Measurements from ENCODE around the gene RPL10L. TPM values are rescaled to one million over a fixed set of nuclear protein-coding genes. Genes with fewer than 3 reads are reported as not detected.

RPL10L gene
- total RNA-seq (not detected), polyA plus RNA-seq (not detected)
- long read RNA-seq, donor 1: 0 reads
- long read RNA-seq, donor 2: 0 reads
- long read RNA-seq, donor 3: 0 reads

DNA sequence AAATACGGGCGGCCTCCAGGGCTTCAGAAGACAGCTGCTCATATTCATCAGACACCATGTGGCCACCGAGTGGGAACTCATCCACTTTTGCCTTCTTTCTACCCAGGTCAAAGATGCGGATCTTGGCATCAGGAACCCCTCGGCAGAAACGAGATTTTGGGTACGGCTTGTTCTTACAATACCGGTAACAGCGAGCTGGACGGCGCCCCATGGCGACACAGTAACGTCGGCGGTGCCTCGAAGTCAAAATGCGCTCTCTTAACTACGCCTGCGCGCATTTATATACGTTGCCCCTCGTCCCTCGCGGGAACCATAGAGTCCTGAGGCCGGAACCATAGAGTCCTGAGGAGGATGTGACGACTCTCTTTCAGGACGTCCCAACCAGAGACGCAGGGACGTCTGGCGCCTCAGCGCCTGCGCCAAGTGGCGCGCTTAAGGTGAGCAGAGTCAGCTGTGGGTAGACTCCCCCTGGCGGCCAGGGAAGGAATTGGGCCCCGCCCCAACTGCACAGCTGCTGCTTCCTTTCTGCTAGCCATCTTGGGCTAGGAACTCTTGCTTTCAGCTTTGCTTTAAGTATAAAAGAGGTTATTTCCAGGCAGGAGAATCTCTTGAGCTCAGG is at the start of gene RPL10L:
Gene RPL10L, minus strand, starts transcription at position 256 of the 619 bp plus-strand sequence. Its CDS starts 45 bp downstream, at position 211.
- Histone ChIP-seq H3K27ac (no peak within 1 kb of the TSS), H3K4me1 (no peaks in the 10 kb centered on the region), H3K36me3 (no peaks in the 10 kb centered on the region), H3K27me3 (no peaks in the 10 kb centered on the region), H3K4me3 (no peak within 1 kb of the TSS), H3K9me3 (peaks cover 0 to 20% (median 0%) of the 10 kb centered on the region in 11 donors)
- intact Hi-C loops (cut with DNase I): no loop called here
- TF ChIP-seq, protein P1, sequence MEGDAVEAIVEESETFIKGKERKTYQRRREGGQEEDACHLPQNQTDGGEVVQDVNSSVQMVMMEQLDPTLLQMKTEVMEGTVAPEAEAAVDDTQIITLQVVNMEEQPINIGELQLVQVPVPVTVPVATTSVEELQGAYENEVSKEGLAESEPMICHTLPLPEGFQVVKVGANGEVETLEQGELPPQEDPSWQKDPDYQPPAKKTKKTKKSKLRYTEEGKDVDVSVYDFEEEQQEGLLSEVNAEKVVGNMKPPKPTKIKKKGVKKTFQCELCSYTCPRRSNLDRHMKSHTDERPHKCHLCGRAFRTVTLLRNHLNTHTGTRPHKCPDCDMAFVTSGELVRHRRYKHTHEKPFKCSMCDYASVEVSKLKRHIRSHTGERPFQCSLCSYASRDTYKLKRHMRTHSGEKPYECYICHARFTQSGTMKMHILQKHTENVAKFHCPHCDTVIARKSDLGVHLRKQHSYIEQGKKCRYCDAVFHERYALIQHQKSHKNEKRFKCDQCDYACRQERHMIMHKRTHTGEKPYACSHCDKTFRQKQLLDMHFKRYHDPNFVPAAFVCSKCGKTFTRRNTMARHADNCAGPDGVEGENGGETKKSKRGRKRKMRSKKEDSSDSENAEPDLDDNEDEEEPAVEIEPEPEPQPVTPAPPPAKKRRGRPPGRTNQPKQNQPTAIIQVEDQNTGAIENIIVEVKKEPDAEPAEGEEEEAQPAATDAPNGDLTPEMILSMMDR (IDR thresholded peaks at IDR 0.05): no peak
- DNase-seq (no peak), ATAC-seq (no peak)
- WGBS, 2 donors: 90 to 91% methylated on average over 36 of the region's 36 CpGs

- Histone ChIP-seq H3K4me1 (no peaks in the 10 kb centered on the region), H3K27me3 (no peaks in the 10 kb centered on the region), H3K9me3 (peaks cover 0 to 16% (median 0%) of the 10 kb centered on the region in 11 donors), H3K27ac (no peak overlapping the region), H3K36me3 (no peaks in the 10 kb centered on the region), H3K4me3 (no peak overlapping the region)
- ATAC-seq (no peak), DNase-seq (no peak)
- WGBS, 2 donors: 70 to 74% methylated on average over 3 of the region's 3 CpGs
- TF ChIP-seq, protein P1 (IDR thresholded peaks at IDR 0.05): no peak
- intact Hi-C loops (cut with DNase I): no loop called here
These were observed 40.2 kb upstream of the RPL10L start for GRCh38 chr14:46691819-46692218.

- DNase-seq (no peak), ATAC-seq (no peak)
- no peak overlapping the region for H3K4me3 ChIP-seq
- peaks cover 0 to 56% (median 11%) of the 10 kb centered on the region in 11 donors for H3K9me3 ChIP-seq
- intact Hi-C loops (cut with DNase I): no loop called here
- H3K27me3 ChIP-seq: no peaks in the 10 kb centered on the region
- H3K27ac ChIP-seq: no peak overlapping the region
- H3K4me1 ChIP-seq: no peaks in the 10 kb centered on the region
- 83 to 90% methylated on average over 4 of the region's 4 CpGs for WGBS, 2 donors
- TF ChIP-seq, protein P1 (IDR thresholded peaks at IDR 0.05): no peak
- H3K36me3 ChIP-seq: no peaks in the 10 kb centered on the region
These were observed 35.1 kb upstream of the RPL10L start for GRCh38 chr14:46686652-46687051.

GRCh38 chr14:46672128-46672527 is 20.5 kb upstream of the RPL10L start:
- Histone ChIP-seq H3K9me3 (peaks cover 0 to 11% (median 0%) of the 10 kb centered on the region in 11 donors), H3K27ac (no peak overlapping the region), H3K4me1 (no peaks in the 10 kb centered on the region), H3K27me3 (no peaks in the 10 kb centered on the region), H3K4me3 (no peak overlapping the region), H3K36me3 (no peaks in the 10 kb centered on the region)
- DNase-seq: no peak
- 60 to 71% methylated on average over 3 of the region's 3 CpGs for WGBS, 2 donors
- ATAC-seq: no peak
- TF ChIP-seq, protein P1 (IDR thresholded peaks at IDR 0.05): no peak
- intact Hi-C loops (cut with DNase I): no loop called here
